ENCODE results near the gene CDH4.

Gene CDH4

GRCh38 chr20:61640131-61640870, 388.2 kb downstream of the CDH4 start:
- DNase-seq = no peak

- no peak for DNase-seq
Observed at GRCh38 chr20:61640871-61641245, 388.8 kb downstream of the CDH4 start.

- no peak for DNase-seq
Observed at GRCh38 chr20:61643656-61644377, 391.8 kb downstream of the CDH4 start.

DNA sequence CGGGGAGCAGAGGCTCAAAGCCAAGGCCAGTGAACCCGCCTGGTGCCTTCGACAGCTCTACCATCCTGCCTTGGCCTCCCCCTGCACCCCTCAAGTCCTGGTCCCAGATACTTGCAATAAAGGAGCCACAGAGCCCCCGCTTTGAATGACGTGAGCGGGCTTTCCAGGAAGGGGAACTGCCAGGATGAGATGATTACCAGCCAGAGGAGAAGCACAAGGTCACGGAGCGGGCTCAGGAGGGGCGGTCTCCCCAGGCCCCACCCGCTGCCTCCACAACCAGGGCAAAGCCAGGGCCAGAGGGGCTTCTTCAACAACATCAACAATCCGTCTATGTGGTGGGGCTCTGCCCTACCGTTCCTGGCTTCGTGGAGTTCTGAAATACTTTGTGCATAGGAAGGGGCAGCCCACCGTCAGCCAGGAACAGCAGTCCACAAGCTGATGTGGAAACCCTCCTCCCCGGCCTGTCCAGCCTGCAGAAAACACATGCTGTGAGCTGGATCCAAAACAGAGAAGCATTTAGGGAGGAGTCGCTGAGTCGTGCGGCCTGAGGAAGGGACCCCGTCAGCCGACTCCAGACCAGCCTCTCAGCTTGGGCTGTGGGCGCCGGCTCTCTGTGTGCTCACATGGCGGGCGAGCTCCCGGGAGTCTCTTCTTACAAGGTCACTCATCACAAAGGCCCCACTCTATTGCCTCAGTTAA, 392.5 kb downstream of the CDH4 start:
- no peak for DNase-seq

DNA sequence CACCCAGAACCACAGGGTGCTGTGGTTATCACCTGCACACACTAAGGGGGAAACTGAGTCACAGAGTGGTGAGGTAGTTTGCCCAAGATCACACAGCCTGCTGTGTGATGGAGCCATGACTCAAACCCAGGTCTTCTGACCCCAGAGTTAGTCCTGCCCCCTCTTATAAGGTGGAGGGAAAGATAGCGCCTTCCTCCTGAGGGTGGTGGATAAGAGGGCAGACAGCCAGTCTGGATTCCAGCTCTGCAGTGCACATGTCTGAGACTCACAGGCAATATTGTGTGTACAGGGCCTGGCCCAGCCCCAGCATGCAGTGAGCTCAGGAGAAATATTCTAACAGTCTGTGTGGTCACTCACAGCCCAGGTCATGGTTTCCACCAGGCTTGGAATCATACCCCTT, 393.7 kb downstream of the CDH4 start:
- peak; percentile 54 for DNase-seq

GRCh38 chr20:61646453-61646852, 394.4 kb downstream of the CDH4 start:
- no peak for DNase-seq

GRCh38 chr20:61646986-61647385, 394.9 kb downstream of the CDH4 start:
- DNase-seq = no peak

GRCh38 chr20:61647702-61648101, 395.6 kb downstream of the CDH4 start:
- DNase-seq = no peak

- DNase-seq = no peak
Observed at GRCh38 chr20:61649105-61649859, 397.2 kb downstream of the CDH4 start.

GRCh38 chr20:61649860-61650162, 397.8 kb downstream of the CDH4 start:
- DNase-seq = no peak

DNA sequence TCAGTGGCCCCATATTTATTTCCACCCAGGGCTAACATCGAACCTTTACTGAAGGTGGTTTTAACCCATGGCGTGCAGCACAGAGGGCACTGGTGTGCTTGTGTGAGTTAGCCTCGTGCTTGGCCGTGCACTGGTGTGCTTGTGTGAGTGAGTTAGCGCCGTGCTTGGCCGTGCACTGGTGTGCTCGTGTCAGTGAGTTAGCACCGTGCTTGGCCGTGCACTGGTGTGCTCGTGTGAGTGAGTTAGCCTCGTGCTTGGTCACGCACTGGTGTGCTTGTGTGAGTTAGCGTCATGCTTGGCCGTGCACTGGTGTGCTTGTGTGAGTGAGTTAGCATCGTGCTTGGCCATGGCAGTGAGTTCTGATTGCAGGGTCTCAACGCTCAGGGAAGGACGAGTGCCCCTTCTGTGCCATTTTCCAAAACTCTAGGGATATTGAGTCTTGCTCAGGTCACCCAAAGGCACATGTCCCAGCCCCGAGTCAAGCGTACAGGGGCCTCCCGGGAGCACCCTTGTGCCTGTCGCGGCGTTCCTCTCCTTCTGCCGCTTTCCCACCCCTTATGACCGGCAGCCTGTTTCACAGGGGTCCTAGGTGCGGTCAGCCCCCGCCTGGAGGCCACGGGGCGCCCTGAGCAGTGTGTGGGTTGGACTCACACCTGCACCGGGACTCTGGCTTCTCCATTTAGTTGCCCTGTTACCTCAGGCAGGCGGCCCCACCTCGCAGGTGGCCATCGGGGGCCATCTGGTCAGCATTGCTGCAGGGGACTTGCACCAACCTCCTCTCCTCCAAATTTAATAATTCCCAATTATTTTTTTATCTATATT, 399.1 kb downstream of the CDH4 start:
- no peak for DNase-seq

- no peak for DNase-seq
Observed at GRCh38 chr20:61652146-61652545, 400.1 kb downstream of the CDH4 start.

- DNase-seq = no peak
Observed at GRCh38 chr20:61654726-61655125, 402.7 kb downstream of the CDH4 start.

- DNase-seq = no peak
Observed at GRCh38 chr20:61655591-61655990, 403.5 kb downstream of the CDH4 start.

GRCh38 chr20:61656198-61656597, 404.1 kb downstream of the CDH4 start:
- DNase-seq = no peak

DNA sequence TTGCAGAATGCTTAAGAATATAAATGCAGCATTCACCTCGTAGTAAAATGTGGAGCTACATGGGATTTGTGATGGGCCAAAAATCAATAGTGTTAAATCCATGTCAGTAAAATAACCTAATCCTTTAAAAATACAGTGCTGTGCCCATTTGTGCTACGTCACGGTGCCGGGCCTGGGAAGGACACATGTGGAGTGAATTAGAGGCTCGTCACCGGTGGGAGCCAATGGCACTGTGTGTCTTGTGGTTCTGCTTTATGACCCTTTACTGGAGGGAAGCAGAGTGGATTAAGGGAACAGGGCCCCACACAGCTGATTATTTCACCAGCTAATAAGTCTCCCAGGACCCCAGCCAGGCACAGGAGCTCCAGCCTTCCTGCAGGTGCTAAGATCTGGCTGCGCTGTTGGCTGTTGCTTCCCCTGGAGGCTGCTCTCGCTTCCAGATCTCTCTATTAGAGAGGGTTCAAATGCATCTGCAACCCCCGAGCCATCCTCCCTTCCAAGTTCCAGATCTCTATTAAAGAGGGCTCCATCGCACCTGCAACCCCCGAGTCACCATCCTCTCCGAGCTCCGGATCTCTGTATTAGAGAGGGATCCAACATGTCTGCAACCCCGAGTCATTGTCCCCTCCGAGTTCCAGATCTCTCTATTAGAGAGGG, 405.8 kb downstream of the CDH4 start:
- no peak for DNase-seq

- DNase-seq = no peak
Observed at GRCh38 chr20:61658563-61658962, 406.5 kb downstream of the CDH4 start.

DNA sequence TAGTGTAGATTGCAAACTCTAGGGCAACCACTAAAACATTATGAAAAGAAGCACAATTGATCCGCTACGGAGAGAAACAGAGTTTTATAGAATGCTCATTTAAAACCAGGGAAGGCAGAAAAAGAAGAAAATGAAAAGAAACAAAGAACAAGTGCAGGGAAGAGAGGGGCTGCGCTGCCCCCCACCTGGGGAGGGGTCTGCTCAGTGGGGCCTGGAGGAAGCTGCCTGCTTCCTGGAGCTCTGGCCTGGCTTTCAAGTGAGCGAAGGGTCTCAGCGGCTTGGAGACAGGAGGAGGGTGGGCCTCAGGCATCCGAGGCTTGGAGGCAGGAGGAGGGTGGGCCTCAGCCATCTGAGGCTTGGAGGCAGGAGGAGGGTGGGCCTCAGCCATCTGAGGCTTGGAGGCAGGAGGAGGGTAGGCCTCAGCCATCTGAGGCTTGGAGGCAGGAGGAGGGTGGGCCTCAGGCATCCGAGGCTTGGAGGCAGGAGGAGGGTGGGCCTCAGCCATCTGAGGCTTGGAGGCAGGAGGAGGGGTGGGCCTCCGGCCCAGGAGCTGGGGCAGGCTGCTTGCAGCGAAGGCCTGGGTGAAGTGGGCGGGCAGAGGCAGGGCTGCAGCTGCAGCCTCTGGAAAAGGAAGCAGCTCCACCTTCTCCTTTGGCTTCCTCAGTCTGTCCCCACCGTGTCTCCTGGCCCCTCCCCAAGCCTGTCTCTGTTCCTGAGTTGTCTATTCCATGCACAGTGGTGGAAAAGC, 407.4 kb downstream of the CDH4 start:
- DNase-seq = no peak

GRCh38 chr20:61659994-61660346, 407.9 kb downstream of the CDH4 start:
- DNase-seq = no peak

DNA sequence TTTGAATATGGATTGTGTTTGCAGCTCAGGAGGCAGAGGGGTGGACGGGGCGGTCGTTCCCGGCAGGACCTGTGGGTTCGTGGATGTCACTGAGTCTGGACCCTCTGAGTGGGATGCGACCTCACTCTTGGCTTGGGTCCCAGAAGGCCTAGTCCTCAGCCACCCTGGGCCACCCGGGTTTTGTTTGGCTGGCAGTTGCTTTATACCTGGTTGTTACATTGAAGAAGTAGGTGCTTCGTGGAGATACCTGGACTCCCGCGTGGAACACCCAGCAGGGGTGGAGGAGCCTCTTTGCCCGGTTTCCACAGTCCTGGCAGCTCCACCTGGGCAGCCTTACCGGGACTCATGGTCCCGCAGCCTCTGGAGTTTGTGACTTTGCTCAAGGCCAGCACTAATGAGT, 408.5 kb downstream of the CDH4 start:
- DNase-seq = no peak

DNA sequence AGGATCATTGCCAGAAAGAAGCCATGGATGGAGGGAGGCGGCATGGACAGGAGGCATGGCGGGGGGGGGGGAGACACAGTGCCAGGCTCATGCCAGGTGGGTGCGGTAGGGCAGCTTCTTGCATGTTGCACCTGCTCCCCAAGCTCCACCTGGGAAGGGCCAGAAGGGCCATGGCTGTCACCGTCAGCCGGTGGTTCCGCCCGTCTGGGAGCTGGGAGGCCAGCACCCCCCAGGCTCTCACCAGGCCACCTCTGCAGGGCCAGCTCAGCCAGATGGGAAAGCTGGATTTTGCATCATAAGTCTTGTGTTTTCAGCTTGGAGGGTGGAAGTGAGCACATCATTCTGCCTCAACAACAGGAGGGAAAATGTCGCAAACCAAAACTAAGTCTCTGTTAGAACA, 409.0 kb downstream of the CDH4 start:
- no peak for DNase-seq
